Thyroid gland (tissue), 4 donors: ENCODE results near the gene PJVK. TPM values are rescaled to one million over a fixed set of nuclear protein-coding genes. Genes with fewer than 3 reads are reported as not detected.
"Not testable (repeated sequence)": the region's sequence is repeated elsewhere in the genome, so short reads cannot be mapped to it uniquely, and the experiment has no call there.

Source experiments
- DNase-seq, 2 donors: peaks; one replicate each; pipeline ENCODE4 v3.0.0-alpha.2; 2019
- H3K27ac ChIP-seq, 3 donors: fragments of 200-600 bp; sonication (generic); 1 replicate in 2 of 3; 2 replicates in 1 of 3; pipeline ENCODE4 v1.5.1; 2016 to 2019; ENCODE audit warnings: mild to moderate bottlenecking in 1 of 3, moderate library complexity in 1 of 3
- H3K27me3 ChIP-seq: fragments of 200-600 bp; sonication (generic); one replicate; pipeline ENCODE4 v1.5.1; 2019
- H3K36me3 ChIP-seq, 2 donors: fragments of 200-600 bp; sonication (generic); one replicate each; pipeline ENCODE4 v1.5.1; 2016 to 2019
- H3K4me1 ChIP-seq, 2 donors: fragments of 200-600 bp; sonication (generic); one replicate each; pipeline ENCODE4 v1.5.1; 2017 to 2019
- H3K4me3 ChIP-seq, 3 donors: fragments of 200-600 bp; sonication (generic); replicated peaks in 1 of 3; 1 replicate in 2 of 3; 2 replicates in 1 of 3; pipeline ENCODE4 v1.5.1; 2016; ENCODE audit warnings: mild to moderate bottlenecking in 1 of 3
- H3K9me3 ChIP-seq: fragments of 200-600 bp; sonication (generic); one replicate; pipeline ENCODE4 v1.5.1; 2017
- CTCF ChIP-seq, 6 experiments: fragments of 200-600 bp in 3 of 6; fragments of 450-650 bp in 3 of 6; sonication (generic) in 3 of 6; IDR thresholded peaks; one replicate each; pipeline ENCODE4 v1.5.1; 2016 to 2019; ENCODE audit warnings: antibody characterized with exemption in 6 of 6, mild to moderate bottlenecking in 2 of 6, inconsistent platforms in 1 of 6, moderate library complexity in 1 of 6
- POLR2A ChIP-seq, 2 donors: fragments of 450-650 bp; IDR thresholded peaks; one replicate each; pipeline ENCODE4 v1.6.1; 2017; ENCODE audit warnings: antibody characterized with exemption in 2 of 2, mild to moderate bottlenecking in 2 of 2, moderate library complexity in 1 of 2
- WGBS, 2 donors: methylation state at CpG; one replicate each; pipeline ENCODE4 v1.1.5; 2017; 5-methylcytosine and 5-hydroxymethylcytosine counted together
- intact Hi-C: fragments of 100-400 bp; cut with DNase I; formaldehyde crosslinking; loops from one replicate; pipeline ENCODE4 v1.15.1; 2023
- total RNA-seq, 4 donors: library from RNA; depleted of rRNA; stranded (reverse); fragments of >200 nt; gene quantifications; one replicate each; pipeline ENCODE4 v1.2.3, GENCODE V29; 2016

Gene PJVK
- total RNA-seq, 4 donors from 2014 or later: 3.0 to 7.3 (median 4.9) TPM

GRCh38 chr2:178412047-178412446 is 39.1 kb upstream of the PJVK start:
- Histone ChIP-seq H3K27me3 (no peaks in the 10 kb centered on the region), H3K4me3 (no peak overlapping the region), H3K4me1 (peaks cover 3% of the 10 kb centered on the region in 2 donors), H3K36me3 (no peaks in the 10 kb centered on the region), H3K27ac (no peak overlapping the region), H3K9me3 (no peaks in the 10 kb centered on the region)
- no peak for TF ChIP-seq POLR2A (IDR thresholded peaks at IDR 0.05)
- no peak for TF ChIP-seq CTCF (IDR thresholded peaks at IDR 0.05)
- intact Hi-C loops: loop anchor here (10.0 kb wide), 2 partner anchors 107 to 217 kb away; partner anchors contain the start of gene OSBPL6
- WGBS, 2 donors: 64 to 81% methylated on average over 3 of the region's 3 CpGs
- no peak for DNase-seq

GRCh38 chr2:178412453-178412852 is 38.7 kb upstream of the PJVK start:
- intact Hi-C loops: loop anchor here (10.0 kb wide), 2 partner anchors 108 to 218 kb away; partner anchors contain the start of gene OSBPL6
- WGBS, 2 donors: 97 to 98% methylated on average over 8 of the region's 8 CpGs

GRCh38 chr2:178413472-178414265 is 37.5 kb upstream of the PJVK start:
- Histone ChIP-seq H3K9me3 (no peaks in the 10 kb centered on the region), H3K4me3 (peak overlapping the region; percentile 41 to 70 (median 62)), H3K36me3 (no peaks in the 10 kb centered on the region), H3K4me1 (peaks cover 3% of the 10 kb centered on the region in 2 donors), H3K27me3 (no peaks in the 10 kb centered on the region), H3K27ac (peak overlapping the region; percentile 91 to 96 (median 95))
- WGBS, 2 donors: 1 to 2% methylated on average over 35 to 44 of the region's 45 CpGs
- peak in 1 of 2 donors; percentile 47 for TF ChIP-seq POLR2A (IDR thresholded peaks at IDR 0.05)
- TF ChIP-seq CTCF (IDR thresholded peaks at IDR 0.05): peak in 1 of 6 experiments; percentile 25
- intact Hi-C loops: loop anchor here (10.0 kb wide), 2 partner anchors 109 to 219 kb away; partner anchors contain the start of gene OSBPL6
- DNase-seq: peak; percentile 70 to 71

More at GRCh38 chr2:178412453-178412852, 38.7 kb upstream of the PJVK start:
- H3K27ac ChIP-seq, H3K27me3 ChIP-seq, DNase-seq, H3K9me3 ChIP-seq, H3K36me3 ChIP-seq, H3K4me3 ChIP-seq, H3K4me1 ChIP-seq: not testable (repeated sequence)

- H3K27me3 ChIP-seq: no peaks in the 10 kb centered on the region
- no peaks in the 10 kb centered on the region for H3K9me3 ChIP-seq
- 20 to 24% methylated on average over 18 to 21 of the region's 21 CpGs for WGBS, 2 donors
- peak in 1 of 2 donors; percentile 69 for TF ChIP-seq POLR2A (IDR thresholded peaks at IDR 0.05)
- peak; percentile 60 to 91 (median 88) for TF ChIP-seq CTCF (IDR thresholded peaks at IDR 0.05)
- DNase-seq: peak; percentile 90 to 91
- H3K36me3 ChIP-seq: no peaks in the 10 kb centered on the region
- intact Hi-C loops: loop anchor here (10.0 kb wide), 2 partner anchors 110 to 220 kb away; partner anchors contain the start of gene OSBPL6
- H3K27ac ChIP-seq: peak overlapping the region; percentile 91 to 96 (median 95)
- H3K4me1 ChIP-seq: peaks cover 3% of the 10 kb centered on the region in 2 donors
- peak overlapping the region in 2 of 3 donors; percentile 62 to 70 for H3K4me3 ChIP-seq
These were observed 36.6 kb upstream of the PJVK start for GRCh38 chr2:178414266-178415247.

- no peak overlapping the region for H3K27ac ChIP-seq
- H3K4me3 ChIP-seq: no peak overlapping the region
- intact Hi-C loops: loop anchor here (10.0 kb wide), 2 partner anchors 111 to 221 kb away; partner anchors contain the start of gene OSBPL6
- H3K4me1 ChIP-seq: peaks cover 3% of the 10 kb centered on the region in 2 donors
- H3K36me3 ChIP-seq: no peaks in the 10 kb centered on the region
- TF ChIP-seq POLR2A (IDR thresholded peaks at IDR 0.05): no peak
- TF ChIP-seq CTCF (IDR thresholded peaks at IDR 0.05): no peak
- H3K9me3 ChIP-seq: no peaks in the 10 kb centered on the region
- DNase-seq: no peak
- H3K27me3 ChIP-seq: no peaks in the 10 kb centered on the region
These were observed 35.2 kb upstream of the PJVK start for GRCh38 chr2:178415979-178416378.
